SK-N-MC (cell line): ENCODE data around the gene TRHDE.

Experiments used
- DNase-seq: peaks from one replicate; pipeline ENCODE4 v3.0.0-alpha.2; 2011; ENCODE audit warnings: low read depth, low spot score
- H3K27ac ChIP-seq: fragments of 200-600 bp; sonication (generic); 2 replicates; pipeline ENCODE4 v1.5.1; 2016; ENCODE audit warnings: mixed run types
- H3K36me3 ChIP-seq: fragments of 200-600 bp; sonication (generic); 2 replicates; pipeline ENCODE4 v1.6.1; 2017; ENCODE audit warnings: antibody characterized with exemption, low read length, mixed read lengths; ENCODE audit not compliant: insufficient read depth
- H3K4me3 ChIP-seq: fragments of 200-600 bp; sonication (generic); 2 replicates; pipeline ENCODE4 v1.5.1; 2016
- H3K9ac ChIP-seq: fragments of 200-600 bp; sonication (generic); 2 replicates; pipeline ENCODE4 v1.8.0; 2017; ENCODE audit warnings: mixed run types, mixed read lengths; ENCODE audit not compliant: insufficient read length
- H3K9me3 ChIP-seq: fragments of 200-600 bp; sonication (generic); 2 replicates; pipeline ENCODE4 v1.6.1; 2017; ENCODE audit warnings: low read depth, mild to moderate bottlenecking, antibody characterized with exemption, low read length, moderate library complexity, mixed read lengths
- EZH2 ChIP-seq: fragments of 200-600 bp; sonication (generic); IDR thresholded peaks from one replicate; pipeline ENCODE4 v1.6.1; 2017; ENCODE audit warnings: antibody characterized with exemption
- FOXP2 ChIP-seq: optimal IDR thresholded peaks from 2 replicates; pipeline ENCODE3; 2011; ENCODE audit warnings: mild to moderate bottlenecking, moderate library complexity; ENCODE audit not compliant: insufficient read depth; ENCODE audit errors: extremely low read length, control extremely low read depth
- POLR2AphosphoS5 ChIP-seq: IDR thresholded peaks from 2 replicates; pipeline ENCODE4 v1.6.1; 2012; ENCODE audit warnings: mild to moderate bottlenecking, low read depth, low read length, borderline replicate concordance

Gene TRHDE

DNA sequence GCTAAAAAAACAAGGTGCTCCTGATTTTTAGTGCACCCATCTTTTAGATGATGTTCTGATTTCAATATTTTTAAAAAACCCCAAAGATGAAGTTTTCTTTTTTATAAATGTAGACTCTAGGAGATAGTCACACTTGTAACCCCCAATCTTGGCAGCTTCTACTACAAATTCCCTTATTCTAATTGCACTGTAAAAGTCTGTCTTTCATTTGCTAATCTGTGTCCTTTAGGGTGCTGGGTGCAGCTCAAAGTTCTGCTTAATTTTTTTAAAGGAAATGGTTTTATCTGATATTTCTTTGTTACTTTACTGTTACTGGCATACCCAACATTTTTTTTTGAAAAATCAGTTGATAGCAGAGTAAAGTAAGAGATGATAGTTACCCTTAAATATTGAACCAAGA, 172.0 kb downstream of the TRHDE start:
- no peaks in the 10 kb centered on the region for H3K9me3 ChIP-seq
- peak overlapping the region; percentile 2; the same call in 1 of the 2 replicates for H3K4me3 ChIP-seq
- no peak overlapping the region for H3K9ac ChIP-seq
- H3K27ac ChIP-seq: peak overlapping the region; percentile 79; the same call in 1 of the 2 replicates
- no peaks in the 10 kb centered on the region for H3K36me3 ChIP-seq
- no peak for DNase-seq
- TF ChIP-seq EZH2 (no peak), FOXP2 (no peak), POLR2AphosphoS5 (no peak)

DNA sequence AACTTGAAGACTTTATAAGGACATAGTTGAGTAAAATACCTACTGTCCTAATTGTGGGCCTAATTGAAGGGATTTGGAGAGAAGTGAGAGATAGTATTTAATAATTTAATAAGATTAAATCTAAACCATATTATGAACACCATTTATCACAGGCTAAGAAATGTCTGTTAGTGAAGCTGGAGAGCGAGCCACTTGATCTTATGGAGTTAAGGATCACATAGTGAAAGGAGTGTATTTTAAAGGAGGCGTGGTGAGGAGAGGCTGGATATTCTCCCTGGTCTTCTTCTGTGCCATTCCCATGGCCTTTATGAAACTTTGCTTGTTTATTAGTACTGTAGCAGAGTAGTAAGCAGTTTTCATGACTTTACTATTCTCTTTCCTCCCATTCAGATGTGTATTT, 172.4 kb downstream of the TRHDE start:
- DNase-seq: no peak
- H3K27ac ChIP-seq: peak overlapping the region; percentile 79; the same call in 1 of the 2 replicates
- TF ChIP-seq EZH2 (no peak), POLR2AphosphoS5 (no peak), FOXP2 (no peak)
- H3K9ac ChIP-seq: no peak overlapping the region
- H3K36me3 ChIP-seq: no peaks in the 10 kb centered on the region
- peak overlapping the region; percentile 25; the same call in 1 of the 2 replicates for H3K4me3 ChIP-seq
- no peaks in the 10 kb centered on the region for H3K9me3 ChIP-seq

DNA sequence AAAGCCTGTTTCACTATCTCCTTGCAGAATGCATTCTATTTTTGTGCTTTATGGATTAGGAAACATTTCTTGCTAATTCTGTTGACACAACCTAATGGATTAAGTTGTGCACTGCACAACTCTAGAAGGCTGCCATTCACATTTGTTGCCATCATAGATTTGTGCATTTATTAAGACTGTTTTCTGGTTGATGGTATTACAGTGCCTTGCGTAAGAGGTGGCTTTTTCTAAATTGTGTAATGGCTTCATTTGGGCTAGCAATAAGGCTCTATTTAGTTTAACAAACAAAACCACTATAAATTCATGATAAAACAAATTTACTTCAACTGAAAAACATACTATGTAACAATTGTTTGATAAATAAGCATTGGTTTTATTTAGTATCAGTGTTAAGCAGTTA, 175.9 kb downstream of the TRHDE start:
- DNase-seq: no peak
- Histone ChIP-seq H3K4me3 (no peak overlapping the region), H3K36me3 (no peaks in the 10 kb centered on the region), H3K9me3 (peaks cover 9% of the 10 kb centered on the region; the same call in 1 of the 2 replicates), H3K9ac (no peak overlapping the region), H3K27ac (no peak overlapping the region)
- TF ChIP-seq FOXP2 (no peak), POLR2AphosphoS5 (no peak), EZH2 (no peak)

- Histone ChIP-seq H3K9me3 (peaks cover 10% of the 10 kb centered on the region; the same call in 1 of the 2 replicates), H3K27ac (no peak overlapping the region; the same call in 1 of the 2 replicates), H3K4me3 (peak overlapping the region; percentile 14; the same call in 1 of the 2 replicates), H3K9ac (no peak overlapping the region), H3K36me3 (no peaks in the 10 kb centered on the region)
- TF ChIP-seq POLR2AphosphoS5: peak; percentile 68; the same call in 1 of the 2 replicates
- peak; percentile 61 for TF ChIP-seq FOXP2
- no peak for TF ChIP-seq EZH2
- DNase-seq: peak; percentile 72
Measured at GRCh38 chr12:72448805-72449204, 176.6 kb downstream of the TRHDE start.

- Histone ChIP-seq H3K4me3 (no peak overlapping the region), H3K36me3 (no peaks in the 10 kb centered on the region), H3K9ac (no peak overlapping the region), H3K9me3 (peaks cover 10% of the 10 kb centered on the region; the same call in 1 of the 2 replicates), H3K27ac (no peak overlapping the region)
- DNase-seq: no peak
- no peak for TF ChIP-seq EZH2
- no peak for TF ChIP-seq POLR2AphosphoS5
- TF ChIP-seq FOXP2: no peak
Measured at GRCh38 chr12:72453066-72453465, 180.9 kb downstream of the TRHDE start.

GRCh38 chr12:72453550-72453949, 181.4 kb downstream of the TRHDE start:
- no peak overlapping the region for H3K27ac ChIP-seq
- TF ChIP-seq EZH2 (no peak), POLR2AphosphoS5 (no peak), FOXP2 (no peak)
- no peak overlapping the region for H3K9ac ChIP-seq
- H3K36me3 ChIP-seq: no peaks in the 10 kb centered on the region
- no peak for DNase-seq
- H3K9me3 ChIP-seq: peaks cover 10% of the 10 kb centered on the region; the same call in 1 of the 2 replicates
- no peak overlapping the region for H3K4me3 ChIP-seq

DNA sequence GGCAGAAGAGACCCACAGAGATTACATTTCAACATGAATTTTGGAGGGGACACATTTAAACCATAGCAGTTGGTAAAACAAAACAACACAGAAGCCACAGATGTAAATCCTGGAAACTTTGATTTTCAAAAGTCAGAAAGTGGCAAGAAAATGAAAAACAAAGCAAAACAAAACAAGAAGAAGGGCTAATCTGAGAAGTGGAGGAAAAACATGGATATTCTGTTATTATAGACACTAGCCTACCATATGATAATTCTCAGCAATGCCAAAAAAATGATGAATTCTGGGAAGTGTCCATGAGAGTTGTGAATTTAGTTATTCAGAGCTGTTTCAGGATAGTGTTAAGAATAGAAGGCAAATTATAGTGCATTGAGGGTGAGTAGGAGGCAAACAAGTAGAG, 192.3 kb downstream of the TRHDE start:
- H3K4me3 ChIP-seq: no peak overlapping the region
- no peak overlapping the region for H3K27ac ChIP-seq
- no peak for DNase-seq
- no peak for TF ChIP-seq FOXP2
- TF ChIP-seq EZH2: no peak
- no peaks in the 10 kb centered on the region for H3K9me3 ChIP-seq
- H3K36me3 ChIP-seq: no peaks in the 10 kb centered on the region
- no peak overlapping the region for H3K9ac ChIP-seq

DNA sequence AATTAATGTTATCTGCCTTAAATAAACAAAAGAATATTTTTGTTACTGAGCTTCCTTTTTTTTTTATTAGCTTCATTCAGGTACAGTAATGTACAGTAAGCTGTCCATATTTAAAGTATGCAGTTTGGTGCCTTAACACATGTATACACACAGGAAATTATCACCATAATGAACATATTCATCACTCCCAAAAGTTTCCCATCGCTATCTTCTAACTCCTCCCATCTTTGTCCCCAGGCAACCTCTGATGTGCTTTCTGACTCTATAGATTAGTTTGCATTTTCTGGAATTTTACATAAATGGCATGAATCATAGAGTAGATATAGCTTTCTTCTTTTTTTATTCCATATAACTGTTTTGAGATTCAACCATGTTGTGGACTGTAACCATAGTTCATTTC, 193.0 kb downstream of the TRHDE start:
- H3K9me3 ChIP-seq: no peaks in the 10 kb centered on the region
- no peak for TF ChIP-seq EZH2
- no peak for TF ChIP-seq FOXP2
- no peak for TF ChIP-seq POLR2AphosphoS5
- no peaks in the 10 kb centered on the region for H3K36me3 ChIP-seq
- no peak overlapping the region for H3K9ac ChIP-seq
- no peak overlapping the region for H3K27ac ChIP-seq
- no peak overlapping the region for H3K4me3 ChIP-seq
- DNase-seq: no peak
